Smooth muscle cell (in vitro differentiated cells): ENCODE data around the gene CD300LB. TPM values are rescaled to one million over a fixed set of nuclear protein-coding genes. Genes with fewer than 3 reads are reported as not detected.

Experiments used
- DNase-seq: peaks from one replicate; lab custom pipeline; 2025; ENCODE audit not compliant: unreplicated experiment; lab: John Stamatoyannopoulos, UW
- H2AFZ ChIP-seq: fragments of 200-600 bp; sonication (generic); 2 replicates; pipeline ENCODE4 v1.6.0; 2016; ENCODE audit warnings: antibody characterized with exemption, low read depth, mild to moderate bottlenecking
- H3F3A ChIP-seq: fragments of 200-600 bp; sonication (generic); 2 replicates; pipeline ENCODE4 v1.6.0; 2017; ENCODE audit warnings: antibody characterized with exemption, low read depth
- H3K27ac ChIP-seq: fragments of 200-600 bp; sonication (generic); 2 replicates; pipeline ENCODE4 v1.5.1; 2016; ENCODE audit warnings: low read depth, mild to moderate bottlenecking
- H3K27me3 ChIP-seq: fragments of 200-600 bp; sonication (generic); 2 replicates; pipeline ENCODE4 v1.6.1; 2016; ENCODE audit warnings: low read depth, mild to moderate bottlenecking
- H3K36me3 ChIP-seq: fragments of 200-600 bp; sonication (generic); 2 replicates; pipeline ENCODE4 v1.5.1; 2016; ENCODE audit warnings: low read depth
- H3K4me1 ChIP-seq: fragments of 200-600 bp; sonication (generic); 2 replicates; pipeline ENCODE4 v1.5.1; 2016; ENCODE audit warnings: low read depth
- H3K4me2 ChIP-seq: fragments of 200-600 bp; sonication (generic); 2 replicates; pipeline ENCODE4 v1.6.0; 2016; ENCODE audit warnings: mild to moderate bottlenecking
- H3K4me3 ChIP-seq: fragments of 200-600 bp; sonication (generic); 2 replicates; pipeline ENCODE4 v1.5.1; 2016; ENCODE audit warnings: mild to moderate bottlenecking
- H3K79me2 ChIP-seq: fragments of 200-600 bp; sonication (generic); 2 replicates; pipeline ENCODE4 v1.6.0; 2016; ENCODE audit warnings: low read depth, mild to moderate bottlenecking
- H3K9ac ChIP-seq: fragments of 200-600 bp; sonication (generic); 2 replicates; pipeline ENCODE4 v1.6.0; 2016; ENCODE audit warnings: low read depth
- H3K9me3 ChIP-seq: fragments of 200-600 bp; sonication (generic); replicated peaks from 2 replicates; pipeline ENCODE4 v1.5.1; 2016; ENCODE audit warnings: low read depth
- H4K20me1 ChIP-seq: fragments of 200-600 bp; sonication (generic); 2 replicates; pipeline ENCODE4 v1.6.0; 2016; ENCODE audit warnings: low read depth
- CTCF ChIP-seq: fragments of 200-600 bp; sonication (generic); IDR thresholded peaks from 2 replicates; pipeline ENCODE4 v1.5.1; 2017; ENCODE audit warnings: borderline replicate concordance, mild to moderate bottlenecking, antibody characterized with exemption; ENCODE audit not compliant: insufficient read depth, poor library complexity, severe bottlenecking
- WGBS: methylation state at CpG from one replicate; pipeline ENCODE4 v1.1.7; 2016; ENCODE audit warnings: low lambda C conversion rate; 5-methylcytosine and 5-hydroxymethylcytosine counted together
- polyA plus RNA-seq: library from polyadenylated mRNA; unstranded; fragments of >200 nt; fragmentation: Nextera tagmentation; extraction: Ambion mirVana; gene quantifications from 2 replicates; pipeline ENCODE4 v1.2.1, GENCODE V29; 2016
- total RNA-seq: library from RNA; depleted of rRNA; stranded (reverse); fragments of >200 nt; gene quantifications from 2 replicates; pipeline ENCODE4 v1.2.3, GENCODE V29; 2014

CD300LB gene
- total and polyA plus RNA-seq, 2 experiments from 2014 or later: not detected

DNA sequence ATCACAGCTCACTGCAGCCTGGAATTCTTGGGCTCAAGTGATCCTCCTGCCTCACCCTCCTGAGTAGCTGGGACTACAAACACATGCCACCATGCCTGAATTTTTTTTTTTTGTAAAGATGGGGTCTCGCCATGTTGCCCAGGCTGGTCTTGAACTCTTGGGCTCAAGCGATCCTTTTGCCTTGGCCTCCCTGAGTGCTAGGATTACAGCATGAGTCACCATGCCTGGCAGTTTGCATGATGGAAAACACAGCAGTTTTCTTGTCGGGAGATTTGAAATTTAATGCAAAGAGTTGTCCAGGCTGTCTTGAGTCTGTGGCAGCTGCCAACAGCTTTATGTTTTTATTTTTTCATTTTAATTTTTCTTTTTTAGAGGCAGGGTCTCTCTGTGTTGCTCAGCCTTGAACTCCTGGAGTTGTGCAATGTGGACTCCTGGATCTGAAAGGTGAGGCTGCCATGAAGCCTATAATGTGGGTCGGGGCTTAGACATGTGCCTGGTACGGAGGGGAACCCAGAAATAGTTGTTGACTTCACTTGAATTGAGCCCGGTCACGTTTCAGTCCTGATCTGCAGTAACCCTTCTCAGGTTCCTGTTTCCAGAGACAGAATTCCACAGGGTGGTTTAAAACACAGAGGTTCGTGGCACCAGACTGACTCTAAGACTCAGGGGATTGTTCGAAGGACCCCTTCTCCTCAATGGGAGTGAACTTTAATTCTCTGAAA lies 46.1 kb downstream of the CD300LB start:
- Histone ChIP-seq H4K20me1 (no peaks in the 10 kb centered on the region), H3K36me3 (no peaks in the 10 kb centered on the region), H3K9ac (no peak overlapping the region), H3K4me3 (no peak overlapping the region), H3K79me2 (no peaks in the 10 kb centered on the region), H3K4me1 (no peaks in the 10 kb centered on the region), H3K9me3 (no peaks in the 10 kb centered on the region), H3K4me2 (no peak overlapping the region), H3K27ac (no peak overlapping the region), H2AFZ (no peak overlapping the region), H3K27me3 (peaks cover 6% of the 10 kb centered on the region), H3F3A (no peaks in the 10 kb centered on the region)
- no peak for TF ChIP-seq CTCF
- no peak for DNase-seq
- 69% methylated on average over 9 of the region's 9 CpGs for WGBS

GRCh38 chr17:74484066-74484465 lies 47.2 kb downstream of the CD300LB start:
- TF ChIP-seq CTCF: no peak
- H3K27ac ChIP-seq: no peak overlapping the region
- H3K27me3 ChIP-seq: peaks cover 6% of the 10 kb centered on the region
- no peaks in the 10 kb centered on the region for H3K36me3 ChIP-seq
- H3K79me2 ChIP-seq: no peaks in the 10 kb centered on the region
- H3K4me3 ChIP-seq: no peak overlapping the region
- H3F3A ChIP-seq: no peaks in the 10 kb centered on the region
- 72% methylated on average over 9 of the region's 9 CpGs for WGBS
- no peaks in the 10 kb centered on the region for H3K9me3 ChIP-seq
- H3K4me2 ChIP-seq: no peak overlapping the region
- H3K9ac ChIP-seq: no peak overlapping the region
- DNase-seq: no peak
- no peak overlapping the region for H2AFZ ChIP-seq
- no peaks in the 10 kb centered on the region for H3K4me1 ChIP-seq
- H4K20me1 ChIP-seq: no peaks in the 10 kb centered on the region

DNA sequence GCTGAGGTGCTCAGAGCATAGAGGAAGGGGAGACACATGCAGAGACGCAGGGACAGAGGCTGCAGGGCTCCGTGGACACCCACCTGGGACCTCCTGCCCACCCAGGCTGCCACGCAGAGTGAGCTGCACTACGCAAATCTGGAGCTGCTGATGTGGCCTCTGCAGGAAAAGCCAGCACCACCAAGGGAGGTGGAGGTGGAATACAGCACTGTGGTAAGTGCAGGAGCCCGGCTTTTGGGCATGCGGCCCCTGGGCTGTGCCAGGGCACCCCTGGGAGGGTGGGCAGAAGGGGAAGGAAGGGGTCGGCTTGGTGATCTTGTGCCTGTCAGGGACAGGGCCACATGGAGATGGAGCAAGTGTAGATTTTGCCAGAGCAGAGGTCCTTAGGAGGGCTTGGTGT lies 49.7 kb downstream of the CD300LB start:
- Histone ChIP-seq H4K20me1 (no peaks in the 10 kb centered on the region), H3K79me2 (no peaks in the 10 kb centered on the region), H2AFZ (no peak overlapping the region), H3K9ac (no peak overlapping the region), H3K27me3 (peaks cover 6% of the 10 kb centered on the region), H3K4me1 (no peaks in the 10 kb centered on the region), H3K9me3 (no peaks in the 10 kb centered on the region), H3F3A (no peaks in the 10 kb centered on the region), H3K4me3 (no peak overlapping the region), H3K27ac (no peak overlapping the region), H3K36me3 (no peaks in the 10 kb centered on the region), H3K4me2 (no peak overlapping the region)
- no peak for TF ChIP-seq CTCF
- no peak for DNase-seq
- 89% methylated on average over 7 of the region's 7 CpGs for WGBS

- no peaks in the 10 kb centered on the region for H4K20me1 ChIP-seq
- no peak overlapping the region for H2AFZ ChIP-seq
- no peaks in the 10 kb centered on the region for H3K36me3 ChIP-seq
- TF ChIP-seq CTCF: no peak
- H3K4me3 ChIP-seq: no peak overlapping the region
- no peaks in the 10 kb centered on the region for H3F3A ChIP-seq
- no peak overlapping the region for H3K27ac ChIP-seq
- H3K9me3 ChIP-seq: no peaks in the 10 kb centered on the region
- H3K4me2 ChIP-seq: no peak overlapping the region
- H3K27me3 ChIP-seq: peaks cover 6% of the 10 kb centered on the region
- H3K9ac ChIP-seq: no peak overlapping the region
- no peak for DNase-seq
- no peaks in the 10 kb centered on the region for H3K79me2 ChIP-seq
- H3K4me1 ChIP-seq: no peaks in the 10 kb centered on the region
- 78% methylated on average over 8 of the region's 8 CpGs for WGBS
These were observed 51.0 kb downstream of the CD300LB start for GRCh38 chr17:74480290-74480689.
